Fibroblast of lung (primary cell): ENCODE results near the gene SORCS2. TPM values are rescaled to one million over a fixed set of nuclear protein-coding genes. Genes with fewer than 3 reads are reported as not detected.

ENCODE experiments used
- DNase-seq, 2 donors: peaks; one replicate each; pipeline versions ENCODE4 v3.0.0 to v3.0.0-alpha.2; 2010; ENCODE audit warnings: low read depth in 2 of 2
- H2AFZ ChIP-seq: 2 replicates; pipeline ENCODE4 v1.5.1; 2012; ENCODE audit warnings: low read length, control low read depth, inconsistent platforms
- H3K27ac ChIP-seq: 2 replicates; pipeline ENCODE4 v1.5.1; 2011; ENCODE audit warnings: low read length, control low read depth; ENCODE audit not compliant: insufficient read depth
- H3K27me3 ChIP-seq: 2 replicates; pipeline ENCODE4 v1.5.1; 2011; ENCODE audit warnings: mild to moderate bottlenecking, low read length; ENCODE audit not compliant: control insufficient read depth, insufficient read depth
- H3K36me3 ChIP-seq: 2 replicates; pipeline ENCODE4 v1.5.1; 2011; ENCODE audit warnings: low read length; ENCODE audit not compliant: control insufficient read depth, insufficient read depth
- H3K4me1 ChIP-seq: 2 replicates; pipeline ENCODE4 v1.5.1; 2011; ENCODE audit warnings: low read length; ENCODE audit not compliant: control insufficient read depth, insufficient read depth; ENCODE audit errors: extremely low read depth
- H3K4me2 ChIP-seq: 2 replicates; pipeline ENCODE4 v1.5.1; 2011; ENCODE audit warnings: low read length, control low read depth; ENCODE audit not compliant: insufficient read depth; ENCODE audit errors: extremely low read depth
- H3K4me3 ChIP-seq, 4 experiments: fragments of 200-600 bp in 1 of 4; sonication (generic) in 1 of 4; replicated peaks in 1 of 4; 2 replicates each; pipeline ENCODE4 v1.5.1; 2011 to 2016; ENCODE audit warnings: low read length in 4 of 4, low read depth in 3 of 4, mild to moderate bottlenecking in 3 of 4, control low read depth in 2 of 4, inconsistent platforms in 1 of 4, mixed read lengths in 1 of 4; ENCODE audit not compliant: insufficient read depth in 1 of 4; ENCODE audit errors: control extremely low read depth in 1 of 4
- H3K79me2 ChIP-seq: 2 replicates; pipeline ENCODE4 v1.5.1; 2012; ENCODE audit warnings: mild to moderate bottlenecking, low read length, inconsistent platforms; ENCODE audit not compliant: control insufficient read depth, insufficient read depth
- H3K9ac ChIP-seq: 2 replicates; pipeline ENCODE4 v1.5.1; 2011; ENCODE audit warnings: mild to moderate bottlenecking, low read length, control low read depth; ENCODE audit not compliant: insufficient read depth
- H3K9me3 ChIP-seq: 2 replicates; pipeline ENCODE4 v1.5.1; 2012; ENCODE audit warnings: low read depth, low read length; ENCODE audit not compliant: control insufficient read depth, insufficient read depth
- H4K20me1 ChIP-seq: 2 replicates; pipeline ENCODE4 v1.5.1; 2011; ENCODE audit warnings: low read length; ENCODE audit not compliant: control insufficient read depth, insufficient read depth; ENCODE audit errors: extremely low read depth
- CTCF ChIP-seq, 2 donors: IDR thresholded peaks in 1 of 2; conservative IDR thresholded peaks in 1 of 2; 1 replicate in 1 of 2; 2 replicates in 1 of 2; pipeline ENCODE4 v1.5.1; 2011 to 2012; ENCODE audit warnings: low read length in 2 of 2, control low read depth in 1 of 2, inconsistent platforms in 1 of 2, low read depth in 1 of 2, mild to moderate bottlenecking in 1 of 2
- EZH2 ChIP-seq: IDR thresholded peaks from 2 replicates; pipeline ENCODE4 v1.5.1; 2012; ENCODE audit warnings: low read length, control low read depth, mild to moderate bottlenecking; ENCODE audit errors: missing control alignments
- polyA plus RNA-seq, 2 donors: library from polyadenylated mRNA; depleted of rRNA in 1 of 2; stranded (reverse) in 1 of 2; unstranded in 1 of 2; fragments of >200 nt; gene quantifications; 2 replicates each; pipeline ENCODE4 v1.2.1, GENCODE V29; 2011 to 2012; ENCODE audit warnings: missing spikeins in 1 of 2
- total RNA-seq: library from RNA; depleted of rRNA; stranded (reverse); fragments of >200 nt; gene quantifications from 2 replicates; pipeline ENCODE4 v1.2.1, GENCODE V29; 2014

The SORCS2 gene
- total and polyA plus RNA-seq, 2 donors (not counting 1 experiment from before 2014, with no cell fraction given) = 0.17 to 0.41 TPM

- H2AFZ ChIP-seq = no peak overlapping the region
- no peak overlapping the region for H3K27ac ChIP-seq
- peaks cover 5% of the 10 kb centered on the region for H3K27me3 ChIP-seq
These were observed 204.0 kb downstream of the SORCS2 start for GRCh38 chr4:7396186-7396910.

GRCh38 chr4:7397206-7398103 lies 205.1 kb downstream of the SORCS2 start:
- H2AFZ ChIP-seq = no peak overlapping the region
- no peaks in the 10 kb centered on the region for H4K20me1 ChIP-seq
- H3K79me2 ChIP-seq = no peaks in the 10 kb centered on the region
- no peaks in the 10 kb centered on the region for H3K9me3 ChIP-seq
- H3K4me3 ChIP-seq = no peak overlapping the region
- TF ChIP-seq CTCF (conservative IDR thresholded peaks at IDR 0.05 in 1 of 2, IDR thresholded peaks at IDR 0.05 in 1 of 2; ENCODE audit: low read depth in 1 of 2, low read length in 2 of 2) (no peak), EZH2 (no peak)
- H3K27me3 ChIP-seq = peaks cover 5% of the 10 kb centered on the region
- H3K4me2 ChIP-seq = no peak overlapping the region
- DNase-seq = peak in 1 of 2 donors; percentile 77
- H3K36me3 ChIP-seq = no peaks in the 10 kb centered on the region
- no peak overlapping the region for H3K27ac ChIP-seq
- no peaks in the 10 kb centered on the region for H3K4me1 ChIP-seq
- H3K9ac ChIP-seq = no peak overlapping the region

More at GRCh38 chr4:7396186-7396910, 204.0 kb downstream of the SORCS2 start:
- no peak for TF ChIP-seq CTCF (conservative IDR thresholded peaks at IDR 0.05 in 1 of 2, IDR thresholded peaks at IDR 0.05 in 1 of 2; ENCODE audit: low read depth in 1 of 2, low read length in 2 of 2)
- TF ChIP-seq EZH2 = no peak
- no peak overlapping the region for H3K9ac ChIP-seq
- H3K36me3 ChIP-seq = no peaks in the 10 kb centered on the region
- H3K4me2 ChIP-seq = no peak overlapping the region
- no peaks in the 10 kb centered on the region for H3K9me3 ChIP-seq
- DNase-seq = no peak
- H3K4me3 ChIP-seq = no peak overlapping the region
- no peaks in the 10 kb centered on the region for H3K79me2 ChIP-seq
- no peaks in the 10 kb centered on the region for H3K4me1 ChIP-seq
- H4K20me1 ChIP-seq = no peaks in the 10 kb centered on the region

GRCh38 chr4:7398104-7398423 lies 205.7 kb downstream of the SORCS2 start:
- TF ChIP-seq EZH2 = no peak
- no peak for TF ChIP-seq CTCF (conservative IDR thresholded peaks at IDR 0.05 in 1 of 2, IDR thresholded peaks at IDR 0.05 in 1 of 2; ENCODE audit: low read depth in 1 of 2, low read length in 2 of 2)
- H3K27ac ChIP-seq = no peak overlapping the region
- peak; percentile 19 to 93 for DNase-seq
- peaks cover 5% of the 10 kb centered on the region for H3K27me3 ChIP-seq
- no peak overlapping the region for H2AFZ ChIP-seq
- H3K36me3 ChIP-seq = no peaks in the 10 kb centered on the region
- no peak overlapping the region for H3K4me3 ChIP-seq
- no peak overlapping the region for H3K4me2 ChIP-seq
- no peaks in the 10 kb centered on the region for H3K79me2 ChIP-seq
- no peaks in the 10 kb centered on the region for H4K20me1 ChIP-seq
- no peak overlapping the region for H3K9ac ChIP-seq
- H3K4me1 ChIP-seq = no peaks in the 10 kb centered on the region
- no peaks in the 10 kb centered on the region for H3K9me3 ChIP-seq
